Activated T-helper 17 cell treated with anti-CD3 and anti-CD28 coated beads, Interleukin-2, amount 50 U/mL, for 72 hours (primary cell): ENCODE results near the gene MEX3A. TPM values are rescaled to one million over a fixed set of nuclear protein-coding genes. Genes with fewer than 3 reads are reported as not detected.

ENCODE experiments used
- ATAC-seq: fragments of 150-1000 bp; cut with Tn5 transposase; replicated peaks from 2 replicates; pipeline ENCODE4 v1.10.0; 2021; ENCODE audit warnings: mild to moderate bottlenecking, moderate library complexity
- H3K27ac Mint-ChIP-seq: one replicate; pipeline ENCODE4 v1.8.0; 2022; ENCODE audit warnings: mixed read lengths
- H3K27me3 Mint-ChIP-seq: one replicate; pipeline ENCODE4 v1.8.0; 2022; ENCODE audit warnings: mixed read lengths
- H3K36me3 Mint-ChIP-seq: one replicate; pipeline ENCODE4 v1.8.0; 2022; ENCODE audit warnings: low read depth, mild to moderate bottlenecking, mixed read lengths
- H3K4me1 Mint-ChIP-seq: one replicate; pipeline ENCODE4 v1.8.0; 2022; ENCODE audit warnings: mixed read lengths
- H3K4me3 Mint-ChIP-seq: one replicate; pipeline ENCODE4 v1.8.0; 2022; ENCODE audit warnings: mild to moderate bottlenecking, mixed read lengths
- H3K9me3 Mint-ChIP-seq: one replicate; pipeline ENCODE4 v1.8.0; 2022; ENCODE audit warnings: mixed read lengths
- total RNA-seq, 2 donors: library from RNA; stranded (reverse); gene quantifications; one replicate each; pipeline ENCODE4 v1.2.3, GENCODE V29; 2022

MEX3A gene
- total RNA-seq, 2 donors from 2014 or later, result 0.15 to 0.21 TPM

- no peaks in the 10 kb centered on the region for H3K27me3 Mint-ChIP-seq
- H3K27ac Mint-ChIP-seq, result peak overlapping the region; percentile 91
- peak overlapping the region; percentile 54 for H3K4me3 Mint-ChIP-seq
- peaks cover 24% of the 10 kb centered on the region for H3K36me3 Mint-ChIP-seq
- peaks cover 68% of the 10 kb centered on the region for H3K4me1 Mint-ChIP-seq
- peak; percentile 1 for ATAC-seq
- no peaks in the 10 kb centered on the region for H3K9me3 Mint-ChIP-seq
Observed at GRCh38 chr1:156100205-156100995, 18.1 kb upstream of the MEX3A start.

GRCh38 chr1:156099282-156099681, 17.0 kb upstream of the MEX3A start:
- no peaks in the 10 kb centered on the region for H3K9me3 Mint-ChIP-seq
- peaks cover 62% of the 10 kb centered on the region for H3K4me1 Mint-ChIP-seq
- no peak for ATAC-seq
- H3K27me3 Mint-ChIP-seq, result no peaks in the 10 kb centered on the region
- H3K36me3 Mint-ChIP-seq, result peaks cover 20% of the 10 kb centered on the region
- peak overlapping the region; percentile 65 for H3K4me3 Mint-ChIP-seq
- H3K27ac Mint-ChIP-seq, result peak overlapping the region; percentile 99

- Mint-ChIP-seq H3K4me3 (peak overlapping the region; percentile 65), H3K27ac (peak overlapping the region; percentile 99), H3K36me3 (peaks cover 15% of the 10 kb centered on the region), H3K9me3 (no peaks in the 10 kb centered on the region), H3K4me1 (peaks cover 57% of the 10 kb centered on the region), H3K27me3 (no peaks in the 10 kb centered on the region)
- no peak for ATAC-seq
Observed at GRCh38 chr1:156098784-156099183, 16.5 kb upstream of the MEX3A start.

- peaks cover 46% of the 10 kb centered on the region for H3K4me1 Mint-ChIP-seq
- no peaks in the 10 kb centered on the region for H3K9me3 Mint-ChIP-seq
- H3K27me3 Mint-ChIP-seq, result no peaks in the 10 kb centered on the region
- H3K36me3 Mint-ChIP-seq, result peaks cover 9% of the 10 kb centered on the region
- peak; percentile 61 for ATAC-seq
- peak overlapping the region; percentile 65 for H3K4me3 Mint-ChIP-seq
- H3K27ac Mint-ChIP-seq, result peak overlapping the region; percentile 99
Observed at GRCh38 chr1:156097499-156098178, 15.4 kb upstream of the MEX3A start.

GRCh38 chr1:156096640-156097391, 14.6 kb upstream of the MEX3A start:
- Mint-ChIP-seq H3K4me3 (peak overlapping the region; percentile 65), H3K9me3 (no peaks in the 10 kb centered on the region), H3K27ac (peak overlapping the region; percentile 99), H3K36me3 (peaks cover 9% of the 10 kb centered on the region), H3K4me1 (peaks cover 45% of the 10 kb centered on the region), H3K27me3 (no peaks in the 10 kb centered on the region)
- peak; percentile 80 for ATAC-seq

GRCh38 chr1:156095906-156096508, 13.7 kb upstream of the MEX3A start:
- ATAC-seq, result peak; percentile 25
- peaks cover 9% of the 10 kb centered on the region for H3K36me3 Mint-ChIP-seq
- peaks cover 39% of the 10 kb centered on the region for H3K4me1 Mint-ChIP-seq
- peak overlapping the region; percentile 99 for H3K27ac Mint-ChIP-seq
- peak overlapping the region; percentile 65 for H3K4me3 Mint-ChIP-seq
- no peaks in the 10 kb centered on the region for H3K9me3 Mint-ChIP-seq
- H3K27me3 Mint-ChIP-seq, result no peaks in the 10 kb centered on the region

- peaks cover 4% of the 10 kb centered on the region for H3K27me3 Mint-ChIP-seq
- H3K4me1 Mint-ChIP-seq, result peaks cover 15% of the 10 kb centered on the region
- H3K9me3 Mint-ChIP-seq, result no peaks in the 10 kb centered on the region
- no peak for ATAC-seq
- no peak overlapping the region for H3K4me3 Mint-ChIP-seq
- peaks cover 2% of the 10 kb centered on the region for H3K36me3 Mint-ChIP-seq
- H3K27ac Mint-ChIP-seq, result no peak overlapping the region
Observed at GRCh38 chr1:156091610-156092009, 9.3 kb upstream of the MEX3A start.

GRCh38 chr1:156090840-156091188, 8.5 kb upstream of the MEX3A start:
- Mint-ChIP-seq H3K36me3 (no peaks in the 10 kb centered on the region), H3K27ac (no peak overlapping the region), H3K27me3 (peaks cover 4% of the 10 kb centered on the region), H3K9me3 (no peaks in the 10 kb centered on the region), H3K4me3 (no peak overlapping the region), H3K4me1 (peaks cover 9% of the 10 kb centered on the region)
- peak; percentile 98 for ATAC-seq

- H3K9me3 Mint-ChIP-seq, result no peaks in the 10 kb centered on the region
- no peak overlapping the region for H3K27ac Mint-ChIP-seq
- peaks cover 7% of the 10 kb centered on the region for H3K27me3 Mint-ChIP-seq
- no peaks in the 10 kb centered on the region for H3K36me3 Mint-ChIP-seq
- H3K4me3 Mint-ChIP-seq, result no peak overlapping the region
- H3K4me1 Mint-ChIP-seq, result peaks cover 6% of the 10 kb centered on the region
- ATAC-seq, result no peak
Observed at GRCh38 chr1:156090138-156090839, 8.0 kb upstream of the MEX3A start.

- H3K4me1 Mint-ChIP-seq, result peaks cover 6% of the 10 kb centered on the region
- no peaks in the 10 kb centered on the region for H3K9me3 Mint-ChIP-seq
- H3K4me3 Mint-ChIP-seq, result no peak overlapping the region
- no peak for ATAC-seq
- H3K27ac Mint-ChIP-seq, result no peak overlapping the region
- H3K36me3 Mint-ChIP-seq, result no peaks in the 10 kb centered on the region
- H3K27me3 Mint-ChIP-seq, result peaks cover 9% of the 10 kb centered on the region
Observed at GRCh38 chr1:156089704-156090103, 7.4 kb upstream of the MEX3A start.

- no peak overlapping the region for H3K27ac Mint-ChIP-seq
- H3K4me1 Mint-ChIP-seq, result peaks cover 6% of the 10 kb centered on the region
- no peak overlapping the region for H3K4me3 Mint-ChIP-seq
- no peaks in the 10 kb centered on the region for H3K36me3 Mint-ChIP-seq
- H3K9me3 Mint-ChIP-seq, result no peaks in the 10 kb centered on the region
- H3K27me3 Mint-ChIP-seq, result peaks cover 15% of the 10 kb centered on the region
- ATAC-seq, result no peak
Observed at GRCh38 chr1:156086256-156086662, 4.0 kb upstream of the MEX3A start.

GRCh38 chr1:156083800-156084790, 1.8 kb upstream of the MEX3A start:
- no peak overlapping the region for H3K27ac Mint-ChIP-seq
- H3K4me3 Mint-ChIP-seq, result peak overlapping the region; percentile 70
- no peaks in the 10 kb centered on the region for H3K36me3 Mint-ChIP-seq
- H3K4me1 Mint-ChIP-seq, result no peaks in the 10 kb centered on the region
- ATAC-seq, result no peak
- H3K9me3 Mint-ChIP-seq, result no peaks in the 10 kb centered on the region
- peaks cover 15% of the 10 kb centered on the region for H3K27me3 Mint-ChIP-seq

- H3K27ac Mint-ChIP-seq, result no peak overlapping the region
- H3K9me3 Mint-ChIP-seq, result no peaks in the 10 kb centered on the region
- H3K4me3 Mint-ChIP-seq, result peak overlapping the region; percentile 70
- peaks cover 12% of the 10 kb centered on the region for H3K27me3 Mint-ChIP-seq
- no peaks in the 10 kb centered on the region for H3K4me1 Mint-ChIP-seq
- no peaks in the 10 kb centered on the region for H3K36me3 Mint-ChIP-seq
- no peak for ATAC-seq
Observed at GRCh38 chr1:156081917-156082308, 352 bp downstream of the MEX3A start.
